Mesenchymal stem cell (in vitro differentiated cells and primary cell): ENCODE results near the gene GRB7.

Experiments used
- DNase-seq: peaks from one replicate; pipeline ENCODE4 v3.0.0-alpha.2; 2013
- H2AFZ ChIP-seq: one replicate; pipeline ENCODE4 v1.6.1; 2013; ENCODE audit warnings: low read depth, mild to moderate bottlenecking, control low read depth, inconsistent platforms, low read length, moderate library complexity
- H2AK5ac ChIP-seq: 2 replicates; pipeline ENCODE4 v1.6.1; 2013; ENCODE audit warnings: low read length, moderate library complexity, mild to moderate bottlenecking, inconsistent platforms; ENCODE audit not compliant: severe bottlenecking
- H2BK120ac ChIP-seq: one replicate; pipeline ENCODE4 v1.6.1; 2013; ENCODE audit warnings: low read depth, mild to moderate bottlenecking, inconsistent platforms, low read length, moderate library complexity
- H2BK12ac ChIP-seq, 2 experiments: one replicate each; pipeline ENCODE4 v1.6.1; 2013; ENCODE audit warnings: inconsistent platforms in 2 of 2, low read length in 2 of 2, mild to moderate bottlenecking in 2 of 2, moderate library complexity in 2 of 2, control low read depth in 1 of 2
- H2BK15ac ChIP-seq: one replicate; pipeline ENCODE4 v1.6.1; 2013; ENCODE audit warnings: mild to moderate bottlenecking, low read depth, inconsistent platforms; ENCODE audit not compliant: poor library complexity, severe bottlenecking
- H2BK5ac ChIP-seq: 2 replicates; pipeline ENCODE4 v1.6.1; 2013; ENCODE audit warnings: low read depth, mild to moderate bottlenecking, low read length, control low read depth, inconsistent platforms; ENCODE audit not compliant: poor library complexity, severe bottlenecking
- H3K14ac ChIP-seq, 2 experiments: one replicate each; pipeline ENCODE4 v1.6.1; 2013; ENCODE audit warnings: inconsistent platforms in 2 of 2, low read length in 2 of 2, control low read depth in 1 of 2, mild to moderate bottlenecking in 1 of 2, moderate library complexity in 1 of 2
- H3K18ac ChIP-seq, 2 experiments: one replicate each; pipeline ENCODE4 v1.6.1; 2013; ENCODE audit warnings: inconsistent platforms in 2 of 2, low read length in 2 of 2, control low read depth in 1 of 2, low read depth in 1 of 2, mild to moderate bottlenecking in 1 of 2
- H3K23ac ChIP-seq, 2 experiments: one replicate each; pipeline ENCODE4 v1.6.1; 2013; ENCODE audit warnings: inconsistent platforms in 2 of 2, low read length in 2 of 2, mild to moderate bottlenecking in 2 of 2, moderate library complexity in 2 of 2, control low read depth in 1 of 2
- H3K27ac ChIP-seq: 2 replicates; pipeline ENCODE4 v1.5.1; 2013; ENCODE audit warnings: mild to moderate bottlenecking, moderate library complexity, low read length, control low read depth, inconsistent platforms; ENCODE audit not compliant: poor library complexity, severe bottlenecking
- H3K27me3 ChIP-seq, 2 experiments: 2 replicates each; pipeline versions ENCODE4 v1.6.1 to v1.7.0; 2013; ENCODE audit warnings: low read length in 2 of 2, mild to moderate bottlenecking in 2 of 2, moderate library complexity in 2 of 2, control low read depth in 1 of 2, inconsistent platforms in 1 of 2; ENCODE audit not compliant: control insufficient read depth in 1 of 2, insufficient read depth in 1 of 2
- H3K36me3 ChIP-seq, 2 experiments: 2 replicates each; pipeline versions ENCODE4 v1.6.1 to v1.7.0; 2013; ENCODE audit warnings: low read length in 2 of 2, control low read depth in 1 of 2, inconsistent platforms in 1 of 2, low read depth in 1 of 2, mild to moderate bottlenecking in 1 of 2; ENCODE audit not compliant: insufficient read depth in 2 of 2, control insufficient read depth in 1 of 2
- H3K4ac ChIP-seq, 2 experiments: one replicate each; pipeline ENCODE4 v1.6.1; 2013; ENCODE audit warnings: inconsistent platforms in 2 of 2, low read length in 2 of 2, mild to moderate bottlenecking in 2 of 2, moderate library complexity in 2 of 2, control low read depth in 1 of 2, low read depth in 1 of 2
- H3K4me1 ChIP-seq: 2 replicates; pipeline ENCODE4 v1.6.1; 2013; ENCODE audit warnings: low read depth, low read length, control low read depth; ENCODE audit not compliant: control insufficient read depth, insufficient read depth
- H3K4me2 ChIP-seq: 2 replicates; pipeline ENCODE4 v1.6.1; 2013; ENCODE audit warnings: low read length, mild to moderate bottlenecking, inconsistent platforms; ENCODE audit not compliant: poor library complexity, severe bottlenecking
- H3K4me3 ChIP-seq, 2 experiments: 2 replicates each; pipeline versions ENCODE4 v1.5.1 to v1.7.0; 2013; ENCODE audit warnings: low read length in 2 of 2, mild to moderate bottlenecking in 2 of 2, control low read depth in 1 of 2, low read depth in 1 of 2; ENCODE audit not compliant: insufficient read depth in 1 of 2
- H3K79me1 ChIP-seq: replicated peaks from 2 replicates; pipeline ENCODE4 v1.6.1; 2013; ENCODE audit warnings: mild to moderate bottlenecking, control low read depth, low read length, inconsistent platforms; ENCODE audit not compliant: poor library complexity, severe bottlenecking
- H3K9ac ChIP-seq: 2 replicates; pipeline ENCODE4 v1.7.0; 2013; ENCODE audit warnings: mild to moderate bottlenecking, low read length, moderate library complexity
- H3K9me3 ChIP-seq: 2 replicates; pipeline ENCODE4 v1.7.0; 2013; ENCODE audit warnings: mild to moderate bottlenecking, low read length; ENCODE audit not compliant: control insufficient read depth
- H4K8ac ChIP-seq: one replicate; pipeline ENCODE4 v1.6.1; 2013; ENCODE audit warnings: inconsistent platforms, mild to moderate bottlenecking, low read length, moderate library complexity
- H4K91ac ChIP-seq: one replicate; pipeline ENCODE4 v1.6.1; 2013; ENCODE audit warnings: mild to moderate bottlenecking, low read length, inconsistent platforms
- WGBS: methylation state at CpG from one replicate; pipeline ENCODE4 v1.1.7; 2013; ENCODE audit warnings: mixed read lengths; 5-methylcytosine and 5-hydroxymethylcytosine counted together

Gene GRB7

DNA sequence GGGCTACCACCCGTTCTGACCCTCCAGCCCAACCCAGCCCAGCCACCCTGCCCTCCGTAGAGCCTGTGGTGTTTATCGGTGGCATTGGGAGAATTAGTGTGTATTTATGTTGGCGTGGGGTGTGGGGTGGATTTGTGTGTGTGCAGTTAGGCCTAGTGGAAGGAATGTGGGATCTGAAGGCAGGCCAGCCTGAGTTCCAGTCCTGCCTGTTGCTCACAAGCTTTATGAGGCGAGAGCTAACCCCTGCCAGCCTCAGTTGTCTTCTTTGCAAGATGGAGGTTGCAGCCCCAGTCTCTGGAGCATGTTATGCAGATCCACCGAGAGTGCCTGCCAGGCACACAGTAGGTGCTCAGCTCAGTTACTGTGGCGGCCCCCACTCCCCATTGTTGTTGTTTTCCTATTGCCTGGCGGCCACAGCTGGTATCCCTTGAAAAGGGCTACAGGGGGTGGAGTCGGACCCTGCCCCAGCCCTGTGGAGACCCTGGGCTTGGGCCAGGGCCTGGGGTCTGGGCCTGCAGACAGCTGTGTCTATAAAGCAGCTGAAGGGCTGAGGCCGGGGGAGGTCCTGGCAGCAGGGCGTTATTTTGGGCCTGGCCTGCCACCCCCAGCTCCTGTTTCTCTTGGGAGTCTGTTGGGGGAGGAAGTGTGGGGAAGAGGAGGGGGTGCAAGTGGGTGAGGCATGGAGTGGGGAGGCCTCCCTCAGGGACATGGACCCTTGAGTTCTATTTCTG lies 32.8 kb upstream of the GRB7 start:
- Histone ChIP-seq H3K18ac (no peak overlapping the region), H2AK5ac (no peak overlapping the region), H3K23ac (no peak overlapping the region), H3K27ac (no peak overlapping the region), H2BK15ac (no peak overlapping the region), H3K79me1 (peaks cover 66% of the 10 kb centered on the region), H2BK12ac (peak overlapping the region in 1 of 2 experiments; percentile 33), H3K4me2 (no peak overlapping the region), H3K4me1 (peaks cover 35% of the 10 kb centered on the region), H3K36me3 (peaks cover 29 to 64% of the 10 kb centered on the region in 2 experiments), H3K14ac (no peak overlapping the region), H2BK5ac (no peak overlapping the region), H2BK120ac (no peak overlapping the region), H3K9me3 (no peaks in the 10 kb centered on the region), H3K9ac (no peak overlapping the region), H2AFZ (no peak overlapping the region), H3K27me3 (no peaks in the 10 kb centered on the region), H4K8ac (peak overlapping the region; percentile 47), H3K4ac (no peak overlapping the region), H3K4me3 (no peak overlapping the region), H4K91ac (peak overlapping the region; percentile 74)
- WGBS: 80% methylated on average over 10 of the region's 11 CpGs
- DNase-seq: peak; percentile 34

GRCh38 chr17:39705786-39706348 lies 31.9 kb upstream of the GRB7 start:
- peaks cover 35% of the 10 kb centered on the region for H3K4me1 ChIP-seq
- H3K18ac ChIP-seq: no peak overlapping the region
- peaks cover 67% of the 10 kb centered on the region for H3K79me1 ChIP-seq
- H2AK5ac ChIP-seq: no peak overlapping the region
- H3K4me2 ChIP-seq: no peak overlapping the region
- no peak for DNase-seq
- H2BK15ac ChIP-seq: no peak overlapping the region
- H3K4ac ChIP-seq: no peak overlapping the region
- H2BK12ac ChIP-seq: no peak overlapping the region
- H2BK120ac ChIP-seq: no peak overlapping the region
- peaks cover 36 to 72% of the 10 kb centered on the region in 2 experiments for H3K36me3 ChIP-seq
- no peak overlapping the region for H3K23ac ChIP-seq
- no peak overlapping the region for H4K91ac ChIP-seq
- no peak overlapping the region for H2BK5ac ChIP-seq
- no peak overlapping the region for H2AFZ ChIP-seq
- no peak overlapping the region for H3K27ac ChIP-seq
- no peak overlapping the region for H4K8ac ChIP-seq
- no peaks in the 10 kb centered on the region for H3K27me3 ChIP-seq
- no peak overlapping the region for H3K14ac ChIP-seq
- H3K4me3 ChIP-seq: no peak overlapping the region
- H3K9me3 ChIP-seq: no peaks in the 10 kb centered on the region
- 95% methylated on average over 12 of the region's 12 CpGs for WGBS
- no peak overlapping the region for H3K9ac ChIP-seq

- H3K4me3 ChIP-seq: no peak overlapping the region
- H3K14ac ChIP-seq: no peak overlapping the region
- DNase-seq: no peak
- no peak overlapping the region for H2AK5ac ChIP-seq
- H2BK5ac ChIP-seq: no peak overlapping the region
- 92% methylated on average over 8 of the region's 8 CpGs for WGBS
- H4K91ac ChIP-seq: no peak overlapping the region
- H2BK120ac ChIP-seq: no peak overlapping the region
- H2AFZ ChIP-seq: no peak overlapping the region
- no peak overlapping the region for H3K9ac ChIP-seq
- no peak overlapping the region for H3K4me2 ChIP-seq
- no peak overlapping the region for H3K4ac ChIP-seq
- H2BK15ac ChIP-seq: no peak overlapping the region
- H3K18ac ChIP-seq: no peak overlapping the region
- peaks cover 37 to 77% of the 10 kb centered on the region in 2 experiments for H3K36me3 ChIP-seq
- no peak overlapping the region for H3K23ac ChIP-seq
- H3K4me1 ChIP-seq: peaks cover 30% of the 10 kb centered on the region
- H3K27ac ChIP-seq: no peak overlapping the region
- peaks cover 62% of the 10 kb centered on the region for H3K79me1 ChIP-seq
- H3K9me3 ChIP-seq: no peaks in the 10 kb centered on the region
- no peak overlapping the region for H2BK12ac ChIP-seq
- H4K8ac ChIP-seq: no peak overlapping the region
- H3K27me3 ChIP-seq: no peaks in the 10 kb centered on the region
These were observed 31.4 kb upstream of the GRB7 start for GRCh38 chr17:39706383-39706782.

DNA sequence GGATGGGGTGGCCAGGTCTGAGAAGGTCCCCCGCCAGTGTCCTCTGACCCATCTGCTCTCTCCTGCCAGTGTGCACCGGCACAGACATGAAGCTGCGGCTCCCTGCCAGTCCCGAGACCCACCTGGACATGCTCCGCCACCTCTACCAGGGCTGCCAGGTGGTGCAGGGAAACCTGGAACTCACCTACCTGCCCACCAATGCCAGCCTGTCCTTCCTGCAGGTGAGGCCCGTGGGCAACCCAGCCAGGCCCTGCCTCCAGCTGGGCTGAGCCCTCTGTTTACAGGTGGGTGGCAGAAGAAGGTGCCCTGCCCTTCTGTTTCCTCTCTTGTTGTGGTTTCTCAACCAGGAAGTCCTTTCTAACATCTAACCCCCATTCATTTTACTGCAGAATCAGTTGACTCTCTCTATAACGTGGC lies 30.8 kb upstream of the GRB7 start:
- H3K14ac ChIP-seq: no peak overlapping the region
- peaks cover 62% of the 10 kb centered on the region for H3K79me1 ChIP-seq
- 96% methylated on average over 7 of the region's 7 CpGs for WGBS

More for the DNA sequence above, 30.8 kb upstream of the GRB7 start:
- DNase-seq: no peak
- H2AK5ac ChIP-seq: no peak overlapping the region
- H2BK5ac ChIP-seq: no peak overlapping the region
- no peak overlapping the region for H2AFZ ChIP-seq
- H2BK12ac ChIP-seq: no peak overlapping the region
- no peak overlapping the region for H3K4ac ChIP-seq
- H3K4me1 ChIP-seq: peaks cover 25% of the 10 kb centered on the region
- no peak overlapping the region for H3K23ac ChIP-seq
- no peak overlapping the region for H2BK120ac ChIP-seq
- no peak overlapping the region for H3K18ac ChIP-seq
- peak overlapping the region in 1 of 2 experiments; percentile 31 for H3K4me3 ChIP-seq
- no peaks in the 10 kb centered on the region for H3K9me3 ChIP-seq
- no peak overlapping the region for H4K8ac ChIP-seq
- no peaks in the 10 kb centered on the region for H3K27me3 ChIP-seq
- no peak overlapping the region for H3K27ac ChIP-seq
- H2BK15ac ChIP-seq: no peak overlapping the region
- H3K36me3 ChIP-seq: peaks cover 42 to 82% of the 10 kb centered on the region in 2 experiments
- no peak overlapping the region for H3K4me2 ChIP-seq
- H3K9ac ChIP-seq: no peak overlapping the region
- H4K91ac ChIP-seq: no peak overlapping the region
